Osteoblast (primary cell): ENCODE results near the gene PTBP1. TPM values are rescaled to one million over a fixed set of nuclear protein-coding genes. Genes with fewer than 3 reads are reported as not detected.

Source experiments
- DNase-seq: peaks from one replicate; pipeline ENCODE4 v3.0.0; 2011; ENCODE audit warnings: low spot score, mixed read lengths; ENCODE audit not compliant: insufficient read length; ENCODE audit errors: missing footprints
- H2AFZ ChIP-seq: 2 replicates; pipeline ENCODE4 v1.6.0; 2011; ENCODE audit warnings: mild to moderate bottlenecking, low read length
- H3K27ac ChIP-seq: 2 replicates; pipeline ENCODE4 v1.5.1; 2011; ENCODE audit warnings: mild to moderate bottlenecking, low read depth, low read length, moderate library complexity
- H3K27me3 ChIP-seq: 2 replicates; pipeline ENCODE4 v1.6.0; 2012; ENCODE audit warnings: mild to moderate bottlenecking, control low read depth, inconsistent platforms, low read length, moderate library complexity; ENCODE audit not compliant: insufficient read depth
- H3K36me3 ChIP-seq: 2 replicates; pipeline ENCODE4 v1.5.1; 2011; ENCODE audit warnings: mild to moderate bottlenecking, low read length, control low read depth, moderate library complexity; ENCODE audit not compliant: insufficient read depth
- H3K4me1 ChIP-seq: 2 replicates; pipeline ENCODE4 v1.5.1; 2011; ENCODE audit warnings: mild to moderate bottlenecking, low read length, control low read depth, moderate library complexity; ENCODE audit not compliant: insufficient read depth
- H3K4me2 ChIP-seq: 2 replicates; pipeline ENCODE4 v1.6.0; 2011; ENCODE audit warnings: mild to moderate bottlenecking, low read length; ENCODE audit not compliant: insufficient read depth
- H3K4me3 ChIP-seq: fragments of 200-600 bp; sonication (generic); 3 replicates; pipeline ENCODE4 v1.5.1; 2012; ENCODE audit warnings: mild to moderate bottlenecking, low read length, inconsistent platforms; ENCODE audit not compliant: insufficient read depth
- H3K79me2 ChIP-seq: 2 replicates; pipeline ENCODE4 v1.6.0; 2012; ENCODE audit warnings: mild to moderate bottlenecking, low read length, control low read depth, inconsistent platforms; ENCODE audit not compliant: insufficient read depth
- H3K9me3 ChIP-seq: 2 replicates; pipeline ENCODE4 v1.5.1; 2011; ENCODE audit warnings: low read depth, low read length, control low read depth
- H4K20me1 ChIP-seq: 2 replicates; pipeline ENCODE4 v1.6.0; 2012; ENCODE audit warnings: mild to moderate bottlenecking, low read length, control low read depth; ENCODE audit not compliant: insufficient read depth
- total RNA-seq: library from RNA; depleted of rRNA; stranded (reverse); fragments of >200 nt; gene quantifications from 2 replicates; pipeline ENCODE4 v1.2.3, GENCODE V29; 2012
- TF ChIP-seq, protein P1 (sequence below): IDR thresholded peaks from 2 replicates; pipeline ENCODE4 v1.5.1; 2011; ENCODE audit warnings: mild to moderate bottlenecking, low read depth, low read length, moderate library complexity; ENCODE audit errors: extremely low read depth

Gene PTBP1
- total RNA-seq, 1 donor: 106 TPM

DNA sequence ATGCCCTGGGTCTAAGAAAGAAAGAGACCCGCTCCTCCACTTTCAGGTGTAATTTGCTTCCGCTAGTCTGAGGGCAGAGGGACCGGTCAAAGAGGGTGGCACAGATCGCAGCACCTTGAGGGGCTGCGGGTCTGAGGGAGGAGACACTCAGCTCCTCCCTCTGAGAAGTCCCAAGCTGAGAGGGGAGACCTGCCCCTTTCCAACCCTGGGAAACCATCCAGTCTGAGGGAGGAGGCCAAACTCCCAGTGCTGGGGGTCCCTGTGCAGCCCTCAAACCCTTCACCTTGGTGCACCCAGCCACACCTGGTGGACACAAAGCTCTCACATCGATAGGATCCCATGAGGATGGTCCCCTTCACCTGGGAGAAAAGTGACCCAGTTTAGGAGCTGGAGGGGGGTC lies 33.4 kb upstream of the PTBP1 start:
- H3K27ac ChIP-seq: no peak overlapping the region
- peak; percentile 58 for DNase-seq
- TF ChIP-seq, protein P1, sequence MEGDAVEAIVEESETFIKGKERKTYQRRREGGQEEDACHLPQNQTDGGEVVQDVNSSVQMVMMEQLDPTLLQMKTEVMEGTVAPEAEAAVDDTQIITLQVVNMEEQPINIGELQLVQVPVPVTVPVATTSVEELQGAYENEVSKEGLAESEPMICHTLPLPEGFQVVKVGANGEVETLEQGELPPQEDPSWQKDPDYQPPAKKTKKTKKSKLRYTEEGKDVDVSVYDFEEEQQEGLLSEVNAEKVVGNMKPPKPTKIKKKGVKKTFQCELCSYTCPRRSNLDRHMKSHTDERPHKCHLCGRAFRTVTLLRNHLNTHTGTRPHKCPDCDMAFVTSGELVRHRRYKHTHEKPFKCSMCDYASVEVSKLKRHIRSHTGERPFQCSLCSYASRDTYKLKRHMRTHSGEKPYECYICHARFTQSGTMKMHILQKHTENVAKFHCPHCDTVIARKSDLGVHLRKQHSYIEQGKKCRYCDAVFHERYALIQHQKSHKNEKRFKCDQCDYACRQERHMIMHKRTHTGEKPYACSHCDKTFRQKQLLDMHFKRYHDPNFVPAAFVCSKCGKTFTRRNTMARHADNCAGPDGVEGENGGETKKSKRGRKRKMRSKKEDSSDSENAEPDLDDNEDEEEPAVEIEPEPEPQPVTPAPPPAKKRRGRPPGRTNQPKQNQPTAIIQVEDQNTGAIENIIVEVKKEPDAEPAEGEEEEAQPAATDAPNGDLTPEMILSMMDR: no peak
- H3K4me2 ChIP-seq: no peak overlapping the region
- no peaks in the 10 kb centered on the region for H3K27me3 ChIP-seq
- H3K36me3 ChIP-seq: no peaks in the 10 kb centered on the region
- no peaks in the 10 kb centered on the region for H3K9me3 ChIP-seq
- H3K4me1 ChIP-seq: peaks cover 4% of the 10 kb centered on the region
- no peaks in the 10 kb centered on the region for H3K79me2 ChIP-seq
- H4K20me1 ChIP-seq: no peaks in the 10 kb centered on the region
- no peak overlapping the region for H2AFZ ChIP-seq
- H3K4me3 ChIP-seq: no peak overlapping the region

DNA sequence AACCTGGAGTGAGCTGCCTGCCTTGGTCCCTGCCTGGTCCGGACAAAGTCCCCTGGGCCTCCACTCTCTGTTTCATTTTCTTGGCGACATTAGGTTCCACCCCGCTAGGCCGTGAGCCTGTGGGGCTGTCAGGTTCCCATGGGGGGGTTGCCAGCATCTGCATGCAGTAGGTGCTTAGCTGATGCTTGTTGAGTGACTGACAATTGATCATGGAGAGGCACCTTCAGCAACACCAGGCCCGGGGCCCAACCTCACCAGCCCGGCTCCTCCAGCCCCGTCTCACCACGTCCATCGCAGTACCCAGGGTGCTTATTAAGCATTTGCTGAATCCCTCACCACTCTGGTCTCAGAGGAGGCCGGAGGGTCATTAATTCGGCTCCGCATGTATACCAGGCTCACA lies 33.0 kb upstream of the PTBP1 start:
- no peaks in the 10 kb centered on the region for H3K79me2 ChIP-seq
- DNase-seq: peak; percentile 74
- no peaks in the 10 kb centered on the region for H3K27me3 ChIP-seq
- H2AFZ ChIP-seq: no peak overlapping the region
- H4K20me1 ChIP-seq: no peaks in the 10 kb centered on the region
- no peak overlapping the region for H3K4me2 ChIP-seq
- H3K27ac ChIP-seq: no peak overlapping the region
- TF ChIP-seq, protein P1: no peak
- H3K36me3 ChIP-seq: no peaks in the 10 kb centered on the region
- H3K9me3 ChIP-seq: no peaks in the 10 kb centered on the region
- peaks cover 4% of the 10 kb centered on the region for H3K4me1 ChIP-seq
- H3K4me3 ChIP-seq: no peak overlapping the region

- H3K79me2 ChIP-seq: no peaks in the 10 kb centered on the region
- no peak overlapping the region for H2AFZ ChIP-seq
- DNase-seq: peak; percentile 44
- peaks cover 4% of the 10 kb centered on the region for H3K4me1 ChIP-seq
- H3K27me3 ChIP-seq: no peaks in the 10 kb centered on the region
- H3K36me3 ChIP-seq: no peaks in the 10 kb centered on the region
- no peaks in the 10 kb centered on the region for H4K20me1 ChIP-seq
- no peak overlapping the region for H3K27ac ChIP-seq
- no peak overlapping the region for H3K4me3 ChIP-seq
- H3K9me3 ChIP-seq: no peaks in the 10 kb centered on the region
- H3K4me2 ChIP-seq: no peak overlapping the region
- TF ChIP-seq, protein P1: no peak
Observed at GRCh38 chr19:765179-765738, 32.0 kb upstream of the PTBP1 start.

DNA sequence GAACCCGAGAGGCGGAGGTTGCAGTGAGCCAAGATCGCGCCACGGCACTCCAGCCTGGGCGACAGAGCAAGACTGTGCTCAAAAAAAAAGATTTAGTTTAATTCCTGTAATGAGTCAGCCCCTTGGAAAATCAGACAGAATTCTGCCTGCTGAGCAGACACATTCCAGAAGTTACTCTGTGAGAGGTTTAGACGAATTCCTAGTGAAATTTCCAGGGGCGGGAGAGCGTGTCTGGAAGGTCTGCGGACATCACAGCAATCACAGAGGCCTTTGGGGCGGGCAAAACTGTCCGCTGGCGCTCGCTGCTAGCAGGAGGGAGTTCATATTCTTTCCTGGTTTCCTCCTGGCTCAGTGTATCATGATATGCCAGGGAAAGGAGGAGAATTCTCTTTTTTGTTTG lies 28.8 kb upstream of the PTBP1 start:
- peak overlapping the region; percentile 28 for H2AFZ ChIP-seq
- no peak overlapping the region for H3K4me3 ChIP-seq
- no peaks in the 10 kb centered on the region for H3K79me2 ChIP-seq
- no peaks in the 10 kb centered on the region for H4K20me1 ChIP-seq
- no peaks in the 10 kb centered on the region for H3K36me3 ChIP-seq
- no peaks in the 10 kb centered on the region for H3K27me3 ChIP-seq
- peak; percentile 95 for DNase-seq
- peak overlapping the region; percentile 55 for H3K4me2 ChIP-seq
- H3K9me3 ChIP-seq: no peaks in the 10 kb centered on the region
- peak overlapping the region; percentile 37 for H3K27ac ChIP-seq
- H3K4me1 ChIP-seq: peaks cover 4% of the 10 kb centered on the region
- TF ChIP-seq, protein P1: no peak
